Erythroblast (primary cell): ENCODE results near the gene GPC5.

Experiments
- GATA1 ChIP-seq: IDR thresholded peaks from 2 replicates; pipeline ENCODE4 v1.6.1; 2011; ENCODE audit warnings: low read depth, mild to moderate bottlenecking, control low read depth, low read length, moderate library complexity
- POLR2A ChIP-seq: IDR thresholded peaks from 2 replicates; pipeline ENCODE4 v1.6.1; 2011; ENCODE audit warnings: mild to moderate bottlenecking, low read length

DNA sequence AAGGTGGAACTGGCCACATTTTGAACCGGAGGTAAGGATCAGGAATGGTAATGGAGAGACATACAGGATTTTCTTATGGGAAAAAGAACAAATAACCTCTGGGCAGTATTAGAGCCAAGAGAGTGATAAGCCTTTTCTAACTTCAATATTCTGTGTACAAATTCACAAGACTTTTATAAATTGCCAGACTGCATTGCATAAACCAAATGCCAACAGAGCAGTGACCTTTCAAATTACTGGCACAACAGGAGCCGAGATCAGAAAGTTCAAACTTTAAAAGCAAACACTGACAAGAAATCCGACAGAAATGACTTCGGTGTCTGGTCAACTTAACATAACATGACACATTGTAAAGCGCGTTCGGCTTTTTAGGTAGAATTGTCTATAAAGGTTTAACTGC is 737.1 kb downstream of the GPC5 start:
- TF ChIP-seq POLR2A (no peak), GATA1 (no peak)
